Activated B cell treated with CpG ODN at 0.5 μM for 24 hours (primary cell): ENCODE measurements around the gene ARMC3. TPM values are rescaled to one million over a fixed set of nuclear protein-coding genes. Genes with fewer than 3 reads are reported as not detected.
A peak's percentile ranks its signal among the peaks of the same experiment; 100 is the strongest.

Source experiments
- ATAC-seq: fragments of 200-7000 bp; cut with Tn5 transposase; one replicate; pipeline ENCODE4 v1.10.0; 2021; ENCODE audit warnings: low read depth, mild to moderate bottlenecking, moderate library complexity
- CTCF ChIA-PET: fragments of 350-600 bp; sonication (Branson Sonifier 250); formaldehyde crosslinking; loops from one replicate; lab custom pipeline; 2021; ENCODE audit warnings: antibody characterized with exemption; lab: Charles Lee
- POLR2A ChIA-PET: fragments of 350-600 bp; sonication (Branson Sonifier 250); formaldehyde crosslinking; loops from one replicate; lab custom pipeline; 2021; ENCODE audit warnings: antibody characterized with exemption; lab: Charles Lee
- DNase-seq: peaks from one replicate; pipeline ENCODE4 v3.0.0; 2022
- H3K27ac Mint-ChIP-seq: one replicate; pipeline ENCODE4 v1.8.0; 2020; ENCODE audit warnings: mixed read lengths
- H3K27me3 Mint-ChIP-seq: one replicate; pipeline ENCODE4 v1.8.0; 2021; ENCODE audit warnings: mixed read lengths
- H3K36me3 Mint-ChIP-seq: one replicate; pipeline ENCODE4 v1.8.0; 2021; ENCODE audit warnings: low read depth, mixed read lengths
- H3K4me1 Mint-ChIP-seq: one replicate; pipeline ENCODE4 v1.8.0; 2021; ENCODE audit warnings: mixed read lengths
- H3K4me3 Mint-ChIP-seq: one replicate; pipeline ENCODE4 v1.8.0; 2020; ENCODE audit warnings: mild to moderate bottlenecking, mixed read lengths
- H3K9me3 Mint-ChIP-seq: one replicate; pipeline ENCODE4 v1.8.0; 2020; ENCODE audit warnings: mixed read lengths
- intact Hi-C: fragments of 100-400 bp; cut with micrococcal nuclease; formaldehyde crosslinking; loops from one replicate; pipeline ENCODE4 v1.15.1; 2024
- total RNA-seq: library from RNA; stranded (reverse); gene quantifications from 2 replicates; pipeline ENCODE4 v1.2.3, GENCODE V29; 2022
- TF ChIP-seq, protein P1 (sequence below): fragments of 200-600 bp; IDR thresholded peaks from one replicate; pipeline ENCODE4 v1.8.0; 2022; ENCODE audit warnings: antibody characterized with exemption, mild to moderate bottlenecking

The ARMC3 gene
- total RNA-seq = not detected in 2 replicates

DNA sequence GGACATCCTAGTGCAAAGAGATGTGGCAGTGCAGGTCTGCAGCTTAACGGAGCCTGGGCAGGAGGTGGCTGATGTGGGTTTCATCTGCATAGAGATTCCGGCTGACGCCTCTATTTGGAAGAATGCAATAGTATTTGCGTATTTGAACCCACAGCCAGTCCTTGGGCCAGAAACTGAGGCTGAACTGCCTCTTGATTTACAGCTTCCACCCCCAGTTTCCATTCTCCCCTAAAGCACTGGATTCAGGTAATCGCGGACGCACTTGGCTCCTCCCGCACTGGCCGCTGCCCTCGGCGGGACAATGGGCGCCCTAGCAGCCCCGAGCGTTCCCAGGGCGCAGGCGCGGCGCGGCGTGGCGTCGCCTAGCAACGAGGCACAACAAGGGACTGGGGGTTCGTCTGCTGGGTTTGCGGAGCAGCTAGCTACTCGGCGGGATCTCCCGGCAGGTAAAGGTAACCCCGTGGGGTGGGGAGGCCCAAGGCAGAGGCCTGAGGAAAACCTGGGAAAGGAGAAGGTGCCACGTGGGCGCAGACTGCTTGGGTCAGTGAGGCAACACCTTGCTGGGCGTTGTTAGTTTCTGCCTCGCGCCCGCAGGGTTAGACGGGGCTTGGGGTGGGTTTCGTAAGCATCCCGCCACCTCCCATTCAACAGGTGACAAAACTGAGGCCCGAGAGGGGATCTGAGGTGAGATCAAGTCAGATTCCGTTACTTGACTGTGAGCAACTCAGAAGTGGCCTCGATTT lies at the start of gene ARMC3:
ARMC3 (plus strand) TSS at position 393 of the 743 bp plus-strand sequence. CDS start 3,944 bp downstream, outside the sequence.
- DNase-seq = peak; percentile 54
- TF ChIP-seq, protein P1, sequence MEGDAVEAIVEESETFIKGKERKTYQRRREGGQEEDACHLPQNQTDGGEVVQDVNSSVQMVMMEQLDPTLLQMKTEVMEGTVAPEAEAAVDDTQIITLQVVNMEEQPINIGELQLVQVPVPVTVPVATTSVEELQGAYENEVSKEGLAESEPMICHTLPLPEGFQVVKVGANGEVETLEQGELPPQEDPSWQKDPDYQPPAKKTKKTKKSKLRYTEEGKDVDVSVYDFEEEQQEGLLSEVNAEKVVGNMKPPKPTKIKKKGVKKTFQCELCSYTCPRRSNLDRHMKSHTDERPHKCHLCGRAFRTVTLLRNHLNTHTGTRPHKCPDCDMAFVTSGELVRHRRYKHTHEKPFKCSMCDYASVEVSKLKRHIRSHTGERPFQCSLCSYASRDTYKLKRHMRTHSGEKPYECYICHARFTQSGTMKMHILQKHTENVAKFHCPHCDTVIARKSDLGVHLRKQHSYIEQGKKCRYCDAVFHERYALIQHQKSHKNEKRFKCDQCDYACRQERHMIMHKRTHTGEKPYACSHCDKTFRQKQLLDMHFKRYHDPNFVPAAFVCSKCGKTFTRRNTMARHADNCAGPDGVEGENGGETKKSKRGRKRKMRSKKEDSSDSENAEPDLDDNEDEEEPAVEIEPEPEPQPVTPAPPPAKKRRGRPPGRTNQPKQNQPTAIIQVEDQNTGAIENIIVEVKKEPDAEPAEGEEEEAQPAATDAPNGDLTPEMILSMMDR = no peak
- no peaks in the 10 kb centered on the region for H3K36me3 Mint-ChIP-seq
- H3K9me3 Mint-ChIP-seq = peaks cover 3% of the 10 kb centered on the region
- H3K4me1 Mint-ChIP-seq = peaks cover 17% of the 10 kb centered on the region
- no peak within 1 kb of the TSS for H3K4me3 Mint-ChIP-seq
- H3K27me3 Mint-ChIP-seq = peaks cover 6% of the 10 kb centered on the region
- POLR2A ChIA-PET = no interaction called here
- peak within 1 kb of the TSS; percentile 13 for H3K27ac Mint-ChIP-seq
- peak; percentile 85 for ATAC-seq
- intact Hi-C loops = loop anchor here (5.0 kb wide), 1 partner anchor 161 kb away; no protein-coding TSS in a partner anchor
- CTCF ChIA-PET = interaction anchor here (1.0 kb wide), 1 partner anchor 9 kb away, joined by 3 read pairs; no protein-coding TSS in a partner anchor

GRCh38 chr10:22891797-22892196 lies 36.1 kb upstream of the ARMC3 start:
- no peak for ATAC-seq
- Mint-ChIP-seq H3K27me3 (no peaks in the 10 kb centered on the region), H3K4me3 (no peak overlapping the region), H3K36me3 (peaks cover 2% of the 10 kb centered on the region), H3K4me1 (no peaks in the 10 kb centered on the region), H3K9me3 (peaks cover 33% of the 10 kb centered on the region), H3K27ac (no peak overlapping the region)
- intact Hi-C loops = no loop called here
- ChIA-PET POLR2A (no interaction called here), CTCF (no interaction called here)
- TF ChIP-seq, protein P1 = no peak
- no peak for DNase-seq

DNA sequence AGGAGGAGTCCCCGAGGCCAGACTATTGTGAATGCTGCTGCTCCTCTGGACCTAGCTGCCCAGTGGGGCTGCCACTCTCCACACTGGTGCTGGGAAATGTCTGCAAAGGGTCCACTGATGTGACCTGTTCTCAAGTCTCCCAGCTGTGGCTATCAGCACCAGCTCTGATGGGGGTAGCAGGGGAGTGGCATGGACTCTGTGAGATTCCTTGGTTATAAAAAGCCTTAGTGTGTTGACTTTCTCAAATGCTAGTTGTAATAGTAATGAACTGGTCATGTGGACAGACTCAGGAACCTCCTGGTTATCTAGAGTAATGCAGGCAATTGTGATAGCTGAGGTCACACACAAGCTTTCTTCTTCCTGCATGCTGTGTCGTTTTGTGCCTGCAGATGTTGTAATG lies 34.1 kb upstream of the ARMC3 start:
- Mint-ChIP-seq H3K9me3 (peaks cover 22% of the 10 kb centered on the region), H3K36me3 (no peaks in the 10 kb centered on the region), H3K4me1 (no peaks in the 10 kb centered on the region), H3K27ac (no peak overlapping the region), H3K4me3 (no peak overlapping the region), H3K27me3 (no peaks in the 10 kb centered on the region)
- TF ChIP-seq, protein P1 = no peak
- ChIA-PET POLR2A (no interaction called here), CTCF (no interaction called here)
- ATAC-seq (no peak), DNase-seq (no peak)
- intact Hi-C loops = no loop called here

GRCh38 chr10:22894714-22895113 lies 33.1 kb upstream of the ARMC3 start:
- TF ChIP-seq, protein P1 = no peak
- Mint-ChIP-seq H3K36me3 (no peaks in the 10 kb centered on the region), H3K27ac (no peak overlapping the region), H3K4me3 (no peak overlapping the region), H3K9me3 (peaks cover 22% of the 10 kb centered on the region), H3K4me1 (no peaks in the 10 kb centered on the region), H3K27me3 (no peaks in the 10 kb centered on the region)
- CTCF ChIA-PET = no interaction called here
- no peak for ATAC-seq
- no peak for DNase-seq
- intact Hi-C loops = no loop called here
- POLR2A ChIA-PET = no interaction called here

DNA sequence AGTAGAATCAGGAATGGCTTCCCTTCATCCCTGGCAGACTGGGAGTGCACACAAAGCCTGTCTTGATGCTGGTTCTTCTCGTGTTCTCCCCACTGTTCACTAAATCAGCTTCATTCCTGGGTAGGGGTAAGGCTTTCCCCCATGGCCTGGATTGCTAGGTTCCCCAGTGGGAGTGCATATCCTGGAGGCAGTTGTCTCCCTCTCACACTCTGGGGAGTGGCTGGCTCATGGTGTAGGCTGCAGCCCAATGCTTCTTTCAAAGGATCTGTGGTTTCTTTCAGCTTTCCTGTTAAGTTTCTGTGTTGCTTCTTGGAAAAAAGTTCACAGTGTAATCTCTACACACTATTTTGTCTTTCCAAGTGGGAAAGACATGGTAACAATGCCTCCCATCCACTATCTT lies 32.6 kb upstream of the ARMC3 start:
- CTCF ChIA-PET = no interaction called here
- ATAC-seq = no peak
- POLR2A ChIA-PET = no interaction called here
- TF ChIP-seq, protein P1 = no peak
- Mint-ChIP-seq H3K27ac (no peak overlapping the region), H3K27me3 (no peaks in the 10 kb centered on the region), H3K36me3 (no peaks in the 10 kb centered on the region), H3K9me3 (peaks cover 22% of the 10 kb centered on the region), H3K4me3 (no peak overlapping the region), H3K4me1 (no peaks in the 10 kb centered on the region)
- intact Hi-C loops = no loop called here
- no peak for DNase-seq
